Muscle of arm (tissue), 12 donors: ENCODE results near the gene GRAMD4. TPM values are rescaled to one million over a fixed set of nuclear protein-coding genes. Genes with fewer than 3 reads are reported as not detected.
A peak's percentile ranks its signal among the peaks of the same experiment; 100 is the strongest.

Experiments
- DNase-seq: peaks from one replicate; pipeline ENCODE4 v3.0.0-alpha.2; 2013
- polyA plus RNA-seq, 12 donors: library from polyadenylated mRNA; unstranded; fragments of 120-200 nt; gene quantifications; one replicate each; pipeline ENCODE4 v1.2.1, GENCODE V29; 2013; ENCODE audit not compliant: insufficient read length in 12 of 12

The GRAMD4 gene
- polyA plus RNA-seq, 12 donors = 11.0 to 93.7 (median 14.9) TPM

DNA sequence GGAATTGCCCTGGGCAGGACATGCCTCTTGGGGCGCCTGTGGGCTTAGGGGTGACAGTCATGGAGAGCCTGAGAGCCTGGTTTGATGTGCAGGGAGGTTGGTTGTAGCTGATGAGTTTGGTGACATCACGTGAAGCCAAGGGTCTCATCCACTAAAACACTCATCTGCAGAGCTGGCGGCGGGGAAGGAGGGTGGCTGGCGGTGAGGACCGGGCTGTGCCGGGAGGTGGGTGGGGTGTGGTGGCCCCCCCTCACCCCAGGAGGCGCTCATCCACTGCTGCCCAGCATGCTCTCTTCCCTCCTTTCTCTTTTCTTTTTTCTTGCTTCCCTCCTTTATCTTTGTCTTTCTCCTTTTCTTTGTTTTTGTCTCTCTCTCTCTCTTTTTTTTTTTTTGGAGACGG, 49.0 kb downstream of the GRAMD4 start:
- DNase-seq = no peak

DNA sequence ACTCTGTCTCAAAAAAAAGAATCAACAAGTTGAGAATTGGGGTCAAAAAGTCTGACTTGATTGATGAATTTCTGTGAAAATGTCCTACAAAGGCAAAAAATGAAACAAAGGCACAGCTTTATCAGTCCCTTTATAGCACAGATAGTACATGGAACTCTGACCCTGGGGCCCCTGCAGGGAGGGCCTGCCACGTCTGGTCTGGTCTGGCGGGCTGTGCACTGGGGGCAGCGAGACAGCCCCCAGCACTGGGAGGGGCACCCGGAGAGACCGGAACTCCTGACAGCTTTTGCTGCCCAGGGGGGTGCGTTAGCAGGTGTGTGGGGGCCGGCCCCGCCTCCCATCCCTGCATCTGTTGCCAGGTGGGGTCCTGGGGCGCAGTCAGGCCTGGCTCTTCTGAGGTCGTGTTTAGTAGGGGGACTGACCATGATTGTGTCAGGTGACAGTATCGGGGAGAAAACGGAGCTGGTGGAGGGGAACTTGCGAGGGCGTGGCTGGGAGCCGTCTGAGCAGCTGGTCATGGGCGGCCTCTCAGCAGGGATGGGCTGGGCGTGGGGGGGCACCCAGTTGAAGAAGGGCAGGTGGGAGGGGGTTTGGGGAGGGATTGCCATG, 51.7 kb downstream of the GRAMD4 start:
- DNase-seq = no peak

DNA sequence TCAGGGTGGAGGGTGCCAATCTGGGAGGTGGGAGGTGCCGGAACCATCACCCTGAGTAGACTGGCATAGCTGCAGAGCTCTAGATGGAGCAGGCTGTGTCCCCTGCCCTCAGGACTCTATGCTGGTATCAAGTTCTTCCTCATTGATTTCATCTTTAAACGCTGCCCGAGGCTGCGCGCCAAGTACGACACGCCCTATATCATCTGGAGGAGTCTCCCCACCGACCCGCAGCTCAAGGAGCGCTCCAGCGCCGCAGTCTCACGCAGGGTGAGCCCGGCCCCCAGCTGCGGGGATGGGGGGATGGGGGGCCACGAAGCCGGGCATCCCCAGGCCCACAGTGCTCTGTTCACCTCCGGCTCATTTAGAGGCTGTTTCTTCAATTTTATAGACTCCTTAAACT, 52.5 kb downstream of the GRAMD4 start:
- DNase-seq = no peak

DNA sequence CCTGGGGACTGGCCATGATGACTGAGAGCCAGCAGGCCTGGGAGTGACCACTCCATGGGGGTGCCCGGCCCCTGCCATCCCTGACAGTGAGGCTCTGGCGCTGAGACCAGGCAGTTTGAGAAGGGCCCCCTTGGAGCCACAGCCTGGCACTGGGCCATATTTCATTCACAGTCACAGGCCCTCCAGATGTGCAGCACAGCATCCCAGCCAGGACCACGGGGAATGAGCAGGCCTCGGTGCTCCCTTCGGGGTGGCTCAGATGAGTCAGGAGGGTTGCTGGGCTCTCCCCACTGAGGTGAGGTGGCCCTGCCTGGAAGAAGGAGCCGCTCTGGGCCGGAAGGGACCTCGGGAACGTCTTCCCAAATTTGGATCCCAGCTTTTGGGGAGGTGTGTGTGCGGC, 53.0 kb downstream of the GRAMD4 start:
- no peak for DNase-seq

DNA sequence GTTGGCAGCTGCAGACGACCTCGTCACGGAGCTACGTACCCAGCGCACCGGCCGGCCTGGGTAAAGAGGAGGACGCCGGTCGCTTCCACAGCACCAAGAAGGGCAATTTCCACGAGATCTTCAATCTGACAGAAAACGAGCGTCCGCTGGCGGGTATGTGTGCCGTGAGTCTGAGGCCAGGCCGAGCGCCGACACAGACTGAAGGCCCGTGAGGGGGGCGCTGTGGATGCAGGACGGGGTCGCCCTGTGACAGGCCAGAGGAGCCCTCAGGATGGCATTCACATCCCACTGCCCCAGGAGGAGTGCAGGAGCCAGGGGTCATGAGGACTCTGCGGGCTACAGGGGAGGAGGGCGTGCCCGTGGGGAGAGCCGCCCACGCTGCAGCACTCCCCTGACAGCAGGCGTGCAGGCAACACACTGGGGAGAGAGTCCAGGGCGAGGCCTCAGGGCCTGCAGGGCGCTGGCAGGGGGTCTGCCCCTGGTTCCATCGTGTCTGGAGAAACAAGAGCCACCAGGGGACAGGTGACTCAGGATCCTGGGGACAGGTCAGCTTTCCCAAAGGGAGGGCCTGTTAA, 53.6 kb downstream of the GRAMD4 start:
- DNase-seq = no peak

DNA sequence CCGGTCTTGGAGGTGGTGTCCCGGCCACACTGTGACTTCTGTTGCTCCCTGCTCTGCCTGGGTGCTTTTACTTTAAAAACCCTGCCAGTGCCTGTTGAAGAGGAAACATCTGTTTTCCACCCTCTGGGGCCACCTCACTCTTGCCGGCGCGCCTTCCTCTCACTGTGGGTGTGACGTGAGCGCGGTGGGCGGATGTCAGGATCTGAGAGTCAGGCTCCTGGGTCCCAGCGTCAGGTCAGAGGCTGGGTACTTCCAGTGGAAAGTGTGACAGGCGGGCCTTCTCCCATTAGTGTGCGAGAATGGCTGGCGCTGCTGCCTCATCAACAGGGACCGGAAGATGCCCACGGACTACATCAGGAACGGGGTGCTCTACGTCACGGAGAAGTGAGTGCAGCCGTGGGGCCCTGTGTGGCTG, 54.2 kb downstream of the GRAMD4 start:
- peak; percentile 44 for DNase-seq

DNA sequence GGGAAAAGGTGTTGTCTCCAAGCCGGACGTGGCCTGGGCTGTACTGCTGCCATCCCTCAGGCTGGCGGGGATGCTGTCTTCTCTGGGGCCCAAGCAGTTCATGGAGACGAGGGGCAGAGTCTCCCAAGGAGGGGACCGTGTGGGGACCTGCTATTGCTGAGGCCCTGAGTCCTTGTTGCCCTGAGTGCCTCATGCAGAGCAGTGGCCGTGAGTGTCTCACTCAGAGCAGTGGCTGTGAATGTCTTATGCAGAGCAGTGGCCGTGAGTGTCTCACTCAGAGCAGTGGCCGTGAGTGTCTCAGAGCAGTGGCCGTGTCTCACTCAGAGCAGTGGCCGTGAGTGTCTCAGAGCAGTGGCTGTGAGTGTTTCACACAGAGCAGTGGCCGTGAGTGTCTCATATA, 54.7 kb downstream of the GRAMD4 start:
- no peak for DNase-seq

DNA sequence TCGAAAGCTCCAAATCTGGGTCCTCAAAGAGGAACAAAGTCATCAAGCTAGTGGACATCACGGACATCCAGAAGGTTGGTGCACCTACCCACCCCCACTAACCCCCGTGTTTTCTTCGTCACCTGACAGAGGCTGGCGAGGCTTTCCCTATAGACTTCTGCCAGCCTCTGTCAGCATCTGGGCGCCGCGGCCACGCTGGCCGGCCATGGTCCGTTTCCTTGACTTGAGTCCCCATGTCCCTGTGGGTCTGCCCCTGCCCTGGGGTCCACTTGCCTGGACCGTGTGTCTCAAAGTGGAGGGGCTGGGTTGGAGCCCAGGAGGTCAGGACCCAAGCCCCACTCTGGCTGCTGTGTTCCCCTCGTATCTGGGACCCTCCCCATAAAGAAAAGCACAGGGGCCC, 55.3 kb downstream of the GRAMD4 start:
- no peak for DNase-seq

DNA sequence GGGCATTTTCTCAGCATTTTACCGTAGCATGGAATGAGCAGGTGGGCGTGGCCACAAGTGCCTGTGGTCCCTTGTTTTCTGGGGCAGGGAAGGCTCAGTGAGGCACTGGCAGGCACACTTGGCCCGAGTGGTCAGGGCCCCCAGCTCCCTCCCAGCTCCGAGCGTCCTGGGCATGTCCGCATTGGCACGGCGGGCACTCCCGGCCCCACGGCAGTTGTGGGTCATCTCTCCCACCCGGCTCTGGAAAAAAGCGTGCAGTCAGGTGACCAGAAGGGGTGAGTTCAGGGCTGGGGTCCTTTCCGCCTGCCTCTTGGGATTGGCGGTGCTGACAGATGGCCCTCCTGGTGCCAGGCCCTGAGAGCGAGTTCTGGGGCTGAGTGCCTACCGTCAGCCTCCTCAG, 55.8 kb downstream of the GRAMD4 start:
- no peak for DNase-seq

DNA sequence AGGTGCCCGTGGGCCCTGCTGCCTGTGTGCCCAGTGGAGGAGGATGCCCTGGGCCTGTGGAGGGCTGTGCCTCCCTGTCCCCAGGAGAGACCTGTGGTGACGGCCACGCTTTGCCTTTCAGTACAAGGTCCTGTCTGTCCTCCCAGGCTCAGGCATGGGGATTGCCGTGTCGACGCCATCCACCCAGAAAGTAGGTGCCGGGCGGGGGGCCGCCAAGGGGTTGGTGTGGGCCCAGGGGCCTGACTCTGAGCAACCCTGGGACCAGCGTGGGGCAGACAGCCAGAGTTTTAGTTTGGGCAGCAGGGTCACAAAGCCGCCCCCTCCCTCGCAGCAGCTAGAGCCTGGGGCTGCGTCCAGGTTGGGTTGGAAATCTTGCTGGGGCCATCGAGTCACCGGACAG, 56.3 kb downstream of the GRAMD4 start:
- no peak for DNase-seq

DNA sequence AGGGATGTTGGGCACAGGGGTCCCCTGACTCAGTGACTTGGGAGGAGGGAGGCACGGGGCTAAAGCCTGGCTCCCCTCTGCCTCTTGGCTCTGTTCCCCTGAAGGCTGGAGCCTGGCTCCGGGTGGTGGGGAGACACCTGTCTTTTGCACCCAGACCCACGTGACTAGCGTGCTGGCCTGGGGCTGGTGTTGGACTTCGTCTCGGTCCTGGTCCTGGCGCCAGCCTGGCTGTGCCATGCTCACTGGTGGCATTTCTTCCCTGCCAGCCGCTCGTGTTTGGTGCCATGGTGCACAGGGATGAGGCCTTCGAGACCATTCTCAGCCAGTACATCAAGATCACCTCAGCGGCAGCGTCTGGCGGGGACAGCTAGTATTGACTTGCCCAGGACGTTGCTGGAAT, 56.7 kb downstream of the GRAMD4 start:
- no peak for DNase-seq

DNA sequence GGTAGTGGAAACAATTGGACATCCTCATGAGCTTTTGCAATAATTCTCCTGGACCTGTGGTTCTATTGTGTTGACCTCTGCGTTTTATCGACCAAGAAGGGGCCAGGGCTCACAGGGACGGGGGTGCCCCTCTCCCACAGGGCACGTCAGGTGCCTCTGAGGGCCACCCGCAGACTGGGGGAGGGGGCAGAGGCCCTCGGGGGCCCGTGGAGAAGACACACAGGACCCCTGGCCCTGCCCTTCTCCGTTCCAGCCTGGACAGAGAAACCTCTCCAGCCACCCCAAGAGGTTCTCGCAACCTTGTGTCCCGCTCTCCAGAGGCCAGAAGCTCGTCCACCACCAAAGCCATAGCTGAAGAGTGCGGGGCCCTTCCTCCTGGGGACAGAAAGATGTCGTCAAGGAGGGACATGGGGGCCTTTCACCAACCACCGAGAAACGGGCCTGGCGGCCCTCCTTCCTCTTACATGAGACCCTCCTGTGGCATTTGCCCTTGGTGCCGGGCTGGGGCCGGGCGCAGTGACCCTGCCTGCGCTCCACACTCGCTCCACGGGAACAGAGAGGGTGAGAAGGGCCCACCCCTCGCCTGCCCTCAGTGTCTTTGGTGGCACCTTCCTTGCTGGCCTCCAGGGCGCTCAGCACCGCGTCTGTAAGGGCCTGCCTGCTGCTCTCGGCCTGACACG, 57.3 kb downstream of the GRAMD4 start:
- no peak for DNase-seq

DNA sequence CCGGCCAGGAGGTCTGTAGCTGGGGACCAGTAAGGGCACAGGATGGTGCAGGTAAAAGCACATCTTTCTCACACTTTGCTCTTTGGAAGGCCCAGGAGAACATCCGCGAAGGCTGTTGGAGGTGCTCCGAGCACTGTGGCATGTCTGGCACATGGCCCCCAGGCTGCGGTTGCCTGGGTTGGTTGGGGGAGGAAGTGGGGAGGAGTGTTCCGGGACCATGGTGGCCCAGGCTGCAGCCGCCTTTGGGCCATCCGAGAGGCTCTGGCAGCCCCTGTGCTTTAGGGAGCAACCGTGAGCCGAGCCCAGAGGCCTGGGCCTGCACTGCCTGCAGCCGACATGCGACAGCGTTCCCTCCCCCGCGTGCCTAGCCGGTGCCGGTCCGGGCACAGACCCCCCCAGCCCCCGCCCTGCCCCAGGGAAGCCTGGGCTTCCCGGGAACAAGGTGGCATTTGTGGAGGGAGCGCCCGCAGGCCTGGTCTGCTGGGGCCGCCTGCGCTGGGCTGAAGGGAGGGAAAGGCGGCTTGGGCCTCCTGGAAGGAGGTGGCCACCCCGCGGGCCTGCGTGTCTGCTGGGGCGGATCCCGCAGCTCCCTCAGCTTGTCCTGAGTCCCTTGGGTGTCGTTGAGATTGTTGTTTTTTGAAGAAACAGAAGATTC, 57.9 kb downstream of the GRAMD4 start:
- DNase-seq = no peak

DNA sequence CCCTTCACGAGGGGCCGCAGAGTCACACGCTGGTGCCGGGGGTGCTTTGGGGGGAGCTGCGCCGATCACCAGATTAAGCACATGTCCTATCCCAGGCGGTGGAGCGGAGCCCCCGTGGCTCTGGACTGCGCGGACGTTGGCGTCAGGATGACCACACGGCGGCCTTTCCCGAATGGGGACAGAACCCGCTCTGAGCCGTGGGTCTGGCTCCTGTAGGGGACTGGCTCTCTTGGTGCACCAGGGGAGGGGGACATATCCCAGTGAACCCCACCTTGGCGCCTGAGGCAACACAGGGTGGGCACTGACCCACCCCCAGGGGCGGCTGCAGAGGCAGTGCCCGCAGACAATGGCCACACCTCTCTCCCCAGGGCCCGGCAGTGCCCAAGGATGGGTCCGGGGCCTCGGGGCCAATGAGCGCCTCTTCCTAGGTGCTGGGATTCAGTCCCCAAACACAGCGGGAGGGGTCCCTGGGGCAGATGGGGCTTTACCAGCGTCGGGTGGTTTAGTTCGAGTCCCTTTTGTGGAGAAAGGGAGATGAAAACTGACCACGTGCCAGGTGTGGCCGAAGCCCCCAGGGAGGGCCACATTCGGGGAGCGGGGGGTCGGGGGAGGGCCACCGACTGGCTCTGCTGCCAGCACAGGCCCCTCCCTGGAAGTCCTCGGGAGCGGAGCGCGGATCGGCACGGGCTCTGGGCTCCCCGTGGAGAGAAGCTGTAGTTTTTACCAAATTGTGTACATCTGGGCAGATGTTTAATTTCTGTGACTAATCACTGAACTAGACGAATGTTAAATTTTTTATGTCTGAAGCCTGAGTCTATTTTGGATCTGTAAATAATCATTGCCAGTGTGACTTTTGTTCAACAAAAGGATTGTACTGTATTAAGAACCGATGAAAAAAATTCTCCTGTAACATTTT, 58.9 kb downstream of the GRAMD4 start:
- DNase-seq = no peak

DNA sequence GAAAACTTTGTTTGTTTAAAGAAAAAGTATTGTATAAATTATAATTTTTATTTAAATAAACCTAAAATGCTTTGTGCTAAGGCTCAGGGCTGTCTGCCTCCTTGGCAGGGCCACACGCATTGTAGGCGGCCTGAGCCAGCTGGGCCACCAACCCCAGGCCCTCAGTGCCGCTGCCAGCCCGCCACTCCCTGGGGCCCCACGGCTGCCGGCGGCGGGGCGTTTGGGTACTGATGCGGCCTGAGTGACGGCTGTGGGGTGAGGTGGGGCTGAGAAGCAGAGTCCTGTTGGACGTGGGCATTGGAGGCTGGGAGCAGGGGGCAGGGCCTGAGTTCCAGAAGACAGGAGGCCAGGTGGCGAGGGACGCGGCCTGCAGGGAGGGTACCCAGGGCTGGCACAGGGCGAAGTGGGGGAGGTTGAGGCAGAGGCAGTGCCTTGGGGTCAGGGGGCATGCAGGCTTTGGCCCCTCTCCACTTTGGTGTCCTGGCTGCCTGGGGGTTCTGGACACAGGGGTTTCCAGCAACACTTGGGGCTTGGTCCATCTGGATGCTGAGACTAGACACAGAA, 59.6 kb downstream of the GRAMD4 start:
- DNase-seq = no peak

DNA sequence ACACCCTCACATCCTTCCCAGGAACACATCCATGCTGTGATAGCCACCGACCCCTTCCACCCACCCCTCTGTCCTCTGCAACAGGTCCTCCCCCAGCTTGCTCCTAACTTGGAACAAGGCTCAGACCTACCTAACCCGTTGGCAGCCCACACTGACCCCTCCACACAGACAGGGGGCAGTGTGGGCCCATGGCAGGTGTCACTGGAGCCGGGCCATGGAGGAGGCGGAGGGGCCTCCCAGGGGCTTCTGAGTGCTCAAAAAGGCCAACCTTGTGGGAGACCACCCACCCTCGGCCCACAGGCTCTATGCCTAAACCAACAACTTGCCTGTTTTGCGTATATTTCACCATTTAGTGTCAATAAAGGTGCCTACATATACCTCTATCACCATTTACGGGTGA, 60.8 kb downstream of the GRAMD4 start:
- DNase-seq = no peak

DNA sequence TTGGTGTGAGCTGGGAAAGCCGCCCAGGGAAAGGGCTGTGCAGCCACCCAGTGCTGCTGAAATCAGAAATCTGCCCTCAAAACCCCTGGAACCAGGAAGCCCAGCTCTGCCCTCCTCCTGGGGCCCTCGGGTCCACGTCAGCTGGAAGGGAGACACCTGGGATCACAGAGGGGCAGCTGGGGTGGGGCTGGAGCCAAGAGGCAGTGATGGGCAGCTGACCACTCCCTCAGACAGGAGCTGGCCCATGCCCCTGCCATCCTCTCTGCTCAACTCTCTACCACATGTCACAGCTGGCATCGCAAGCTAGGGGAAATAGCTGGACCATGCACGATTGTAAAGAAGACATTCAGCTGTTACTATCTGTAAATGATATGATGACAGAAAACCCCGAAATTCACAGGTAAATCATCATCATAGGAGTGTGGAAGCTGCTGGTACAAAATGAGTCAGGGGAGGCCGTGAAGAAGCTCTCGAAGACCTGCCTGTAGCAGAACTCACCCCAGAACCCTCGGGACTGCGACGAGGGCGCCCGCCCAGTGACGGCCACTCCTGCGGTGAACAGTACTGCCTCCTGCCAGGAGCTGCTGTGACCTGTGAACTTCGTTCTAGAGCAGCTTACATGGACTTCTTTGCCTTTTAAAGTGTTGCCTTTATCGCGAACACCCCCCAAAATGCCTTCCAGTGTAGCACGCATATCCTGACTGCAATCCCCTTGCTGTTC, 62.0 kb downstream of the GRAMD4 start:
- no peak for DNase-seq

DNA sequence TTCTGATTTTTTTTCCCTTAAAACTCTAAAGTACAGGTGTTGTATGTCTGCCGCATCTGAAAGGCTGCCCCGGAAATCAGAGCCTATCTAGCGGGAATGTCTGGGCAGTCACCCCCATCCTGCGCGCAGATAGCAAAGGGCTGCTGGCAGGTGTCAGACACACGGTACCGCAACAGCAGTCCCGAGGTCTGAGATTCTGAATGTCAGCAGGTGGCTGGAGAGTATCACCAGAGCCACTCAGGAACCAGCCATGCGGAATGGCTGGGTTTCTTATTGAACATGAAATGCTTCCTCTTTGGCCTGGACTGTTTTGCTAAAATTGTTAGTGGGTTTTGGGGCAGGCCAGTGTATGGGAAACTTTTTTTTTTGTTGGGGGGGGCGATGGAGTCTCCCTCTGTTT, 64.5 kb downstream of the GRAMD4 start:
- DNase-seq = no peak

DNA sequence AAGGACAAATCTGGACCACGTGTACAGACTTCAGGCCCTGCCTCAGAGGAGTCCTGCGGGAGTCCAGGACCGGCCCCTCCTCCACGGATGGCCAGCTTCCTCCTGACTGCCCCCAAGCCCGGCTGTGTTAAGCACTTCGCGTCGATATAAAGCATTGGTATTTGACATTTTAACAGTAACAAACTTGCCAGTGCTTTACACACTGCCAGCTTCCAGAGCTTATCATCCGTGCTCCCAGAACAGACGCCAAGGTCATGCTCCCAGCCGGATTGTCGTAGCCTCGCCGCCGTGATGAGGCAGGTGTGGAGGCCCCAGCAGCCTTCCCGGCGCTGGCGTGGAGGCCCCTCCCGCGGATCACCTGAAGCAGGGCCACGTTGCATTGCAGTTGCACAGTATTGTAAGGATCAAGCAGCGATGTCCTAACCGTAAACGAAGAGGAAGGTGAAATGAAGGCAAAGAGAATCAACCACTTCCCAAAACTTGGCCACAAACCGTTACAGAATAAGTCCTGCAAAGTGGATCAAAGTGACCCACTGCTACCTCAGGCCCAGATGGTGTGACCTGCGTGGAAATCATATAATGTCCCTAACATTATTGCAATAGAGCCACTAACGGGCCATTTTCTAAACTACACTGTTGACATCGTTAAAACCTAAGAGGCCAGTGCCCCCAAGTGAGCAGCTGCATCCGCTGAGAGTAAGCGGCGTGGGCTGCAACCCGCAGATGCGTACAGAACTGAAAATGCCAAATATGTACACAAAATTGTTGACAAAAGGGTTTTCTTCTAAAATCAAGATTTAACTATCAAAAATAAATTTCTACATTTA, 66.2 kb downstream of the GRAMD4 start:
- DNase-seq = no peak

DNA sequence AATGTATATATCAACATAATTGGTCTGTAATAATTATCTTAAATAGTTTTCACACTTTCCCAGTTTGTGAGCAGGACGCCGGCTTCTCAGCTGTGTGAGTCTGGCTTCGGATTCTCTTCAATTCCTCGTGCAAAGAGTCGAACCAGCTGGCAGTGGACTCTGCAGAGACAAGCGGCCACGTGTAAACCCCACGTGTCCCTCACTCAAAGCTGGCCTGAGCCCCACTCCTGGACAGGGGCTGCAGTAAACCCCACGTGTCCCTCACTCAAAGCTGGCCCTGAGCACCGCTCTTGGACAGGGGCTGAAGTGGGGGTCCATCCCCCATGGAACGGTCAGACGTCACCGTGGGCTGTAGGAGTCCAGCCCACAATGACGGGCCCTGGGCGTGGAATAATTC, 66.9 kb downstream of the GRAMD4 start:
- no peak for DNase-seq
